ENCODE results near the gene CDYL2.

Gene CDYL2

GRCh38 chr16:80586476-80586875, 217.9 kb downstream of the CDYL2 start:
- DNase-seq = no peak

- no peak for DNase-seq
These were observed 218.6 kb downstream of the CDYL2 start for GRCh38 chr16:80585764-80586163.

GRCh38 chr16:80583466-80583865, 220.9 kb downstream of the CDYL2 start:
- peak; percentile 38 to 49 for DNase-seq

- peak; percentile 55 to 56 for DNase-seq
These were observed 224.1 kb downstream of the CDYL2 start for GRCh38 chr16:80580109-80580832.

- no peak for DNase-seq
These were observed 226.7 kb downstream of the CDYL2 start for GRCh38 chr16:80577485-80578280.

GRCh38 chr16:80576343-80576912, 228.0 kb downstream of the CDYL2 start:
- DNase-seq = no peak

GRCh38 chr16:80573700-80574120, 230.7 kb downstream of the CDYL2 start:
- DNase-seq = no peak

GRCh38 chr16:80570106-80570478, 234.3 kb downstream of the CDYL2 start:
- DNase-seq = no peak

- DNase-seq = peak; percentile 62 to 65
These were observed 234.8 kb downstream of the CDYL2 start for GRCh38 chr16:80569440-80570105.

- no peak for DNase-seq
These were observed 240.0 kb downstream of the CDYL2 start for GRCh38 chr16:80564394-80564793.

- no peak for DNase-seq
These were observed 241.3 kb downstream of the CDYL2 start for GRCh38 chr16:80563066-80563465.

- DNase-seq = no peak
These were observed 245.0 kb downstream of the CDYL2 start for GRCh38 chr16:80559369-80559768.

GRCh38 chr16:80557037-80557436, 247.4 kb downstream of the CDYL2 start:
- no peak for DNase-seq

GRCh38 chr16:80556481-80556880, 247.9 kb downstream of the CDYL2 start:
- no peak for DNase-seq

- DNase-seq = no peak
These were observed 250.4 kb downstream of the CDYL2 start for GRCh38 chr16:80554033-80554432.

- no peak for DNase-seq
These were observed 252.1 kb downstream of the CDYL2 start for GRCh38 chr16:80552277-80552676.
